GM21515 (cell line): ENCODE results near the gene MMP2.

Source experiments
- ATAC-seq: cut with Tn5 transposase; IDR thresholded peaks from one replicate; pipeline ENCODE4 v1.9.1; 2021; ENCODE audit not compliant: unreplicated experiment

MMP2 gene

DNA sequence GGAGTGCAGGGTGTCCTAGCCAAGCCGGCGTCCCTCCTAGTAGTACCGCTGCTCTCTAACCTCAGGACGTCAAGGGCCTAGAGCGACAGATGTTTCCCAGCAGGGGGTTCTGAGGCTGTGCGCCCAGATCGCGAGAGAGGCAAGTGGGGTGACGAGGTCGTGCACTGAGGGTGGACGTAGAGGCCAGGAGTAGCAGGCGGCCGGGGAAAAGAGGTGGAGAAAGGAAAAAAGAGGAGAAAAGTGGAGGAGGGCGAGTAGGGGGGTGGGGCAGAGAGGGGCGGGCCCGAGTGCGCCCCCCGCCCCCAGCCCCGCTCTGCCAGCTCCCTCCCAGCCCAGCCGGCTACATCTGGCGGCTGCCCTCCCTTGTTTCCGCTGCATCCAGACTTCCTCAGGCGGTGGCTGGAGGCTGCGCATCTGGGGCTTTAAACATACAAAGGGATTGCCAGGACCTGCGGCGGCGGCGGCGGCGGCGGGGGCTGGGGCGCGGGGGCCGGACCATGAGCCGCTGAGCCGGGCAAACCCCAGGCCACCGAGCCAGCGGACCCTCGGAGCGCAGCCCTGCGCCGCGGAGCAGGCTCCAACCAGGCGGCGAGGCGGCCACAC lies at the start of gene MMP2:
TSS of gene MMP2 (plus strand) at position 372 of the 603 bp plus-strand sequence. CDS start 282 bp downstream, outside the sequence.
- ATAC-seq = no peak

DNA sequence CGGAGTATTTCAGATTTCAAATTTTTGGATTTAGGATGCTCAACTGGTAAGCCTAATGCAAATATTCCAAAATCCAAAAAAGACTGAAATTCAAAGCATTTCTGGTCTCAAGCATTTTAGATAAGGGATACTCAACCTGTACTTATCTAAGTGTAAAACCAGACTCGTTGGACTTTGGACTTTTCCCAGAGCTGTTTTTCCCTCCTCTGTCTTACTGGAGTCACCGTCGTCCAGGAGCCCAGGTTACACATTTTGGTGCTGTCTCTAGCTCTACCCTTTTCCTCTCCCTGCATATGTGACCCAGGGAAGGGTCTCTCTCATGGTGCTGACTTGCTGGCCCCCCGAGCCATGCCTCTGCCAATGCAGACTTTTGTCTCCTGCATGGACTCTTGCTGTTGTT lies 46.0 kb upstream of the MMP2 start:
- ATAC-seq = no peak

DNA sequence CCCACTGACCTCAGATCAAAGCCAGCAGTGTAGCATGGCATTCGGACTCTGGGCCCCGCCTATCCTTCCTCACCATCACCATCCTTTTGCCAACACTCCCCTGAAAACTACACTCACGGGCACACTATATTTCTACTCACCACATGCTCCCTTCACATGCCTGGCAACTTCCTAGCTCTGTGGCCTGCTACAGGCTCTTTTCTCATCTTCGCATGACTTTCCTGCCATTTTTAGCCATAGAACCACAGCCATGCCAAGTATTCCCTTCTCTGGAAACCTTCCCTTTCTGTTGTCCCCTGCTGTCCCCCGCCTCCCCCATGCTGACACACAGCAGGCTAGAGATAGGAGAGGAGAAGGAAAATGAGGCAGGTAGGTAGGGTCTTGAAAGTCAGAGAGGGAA lies 45.5 kb upstream of the MMP2 start:
- ATAC-seq = no peak

DNA sequence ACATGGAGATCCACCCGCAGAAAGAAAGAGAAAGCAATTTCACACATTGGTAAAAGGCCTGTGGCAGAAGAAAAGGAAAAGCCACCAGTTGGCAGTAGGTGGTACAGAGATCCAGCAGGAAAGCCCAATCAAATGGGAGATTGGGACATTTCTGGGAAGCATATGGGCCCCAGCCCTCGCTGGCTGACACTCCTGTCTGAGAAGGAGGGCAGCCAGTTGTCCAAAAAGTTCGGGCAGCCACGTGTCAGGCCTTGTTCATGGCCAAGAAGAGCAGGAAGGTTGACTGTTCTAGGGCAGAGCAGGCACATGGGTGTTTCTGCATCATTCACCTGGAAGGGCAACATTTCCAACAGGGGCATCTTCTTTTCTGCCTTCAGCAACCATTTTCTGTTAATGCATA lies 45.0 kb upstream of the MMP2 start:
- ATAC-seq = no peak

DNA sequence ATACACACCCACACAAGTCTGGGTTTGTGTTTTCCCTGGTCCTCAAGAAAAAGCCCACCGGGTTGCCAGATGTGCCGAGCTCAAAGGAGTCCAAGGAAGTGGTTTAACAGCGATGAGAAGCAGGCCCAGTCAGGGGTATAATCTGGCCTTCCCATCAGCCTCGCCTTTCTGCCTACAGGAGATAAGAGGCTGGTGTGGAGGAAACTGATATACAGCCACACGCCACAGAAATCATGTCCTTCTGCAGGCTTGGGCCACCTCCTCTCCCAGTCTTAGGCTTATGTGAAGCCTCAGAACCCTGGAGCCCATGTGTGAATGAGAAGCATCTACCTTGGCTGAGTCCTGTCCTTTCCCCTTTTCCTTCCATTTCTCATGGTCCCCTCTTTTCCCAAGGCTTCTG lies 43.6 kb upstream of the MMP2 start:
- ATAC-seq = no peak

DNA sequence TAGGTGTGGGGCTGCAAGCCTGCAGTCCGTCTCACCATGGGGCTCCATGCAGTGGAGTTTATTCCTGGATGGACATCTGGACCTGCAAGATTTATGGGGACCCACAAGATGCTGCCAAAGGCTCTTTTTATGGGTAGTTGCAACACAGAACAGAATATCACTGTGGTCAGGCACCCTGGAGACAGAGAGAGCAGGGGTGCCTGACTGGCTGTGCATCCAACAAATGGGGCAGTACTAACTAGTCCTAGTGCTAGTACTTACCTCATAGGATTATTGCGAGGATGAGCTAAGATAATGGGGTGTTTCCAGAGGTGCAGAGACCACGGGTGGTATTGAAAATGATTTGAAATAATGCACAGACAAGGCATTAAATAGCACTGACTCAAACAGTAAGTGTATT lies 42.4 kb upstream of the MMP2 start:
- no peak for ATAC-seq

DNA sequence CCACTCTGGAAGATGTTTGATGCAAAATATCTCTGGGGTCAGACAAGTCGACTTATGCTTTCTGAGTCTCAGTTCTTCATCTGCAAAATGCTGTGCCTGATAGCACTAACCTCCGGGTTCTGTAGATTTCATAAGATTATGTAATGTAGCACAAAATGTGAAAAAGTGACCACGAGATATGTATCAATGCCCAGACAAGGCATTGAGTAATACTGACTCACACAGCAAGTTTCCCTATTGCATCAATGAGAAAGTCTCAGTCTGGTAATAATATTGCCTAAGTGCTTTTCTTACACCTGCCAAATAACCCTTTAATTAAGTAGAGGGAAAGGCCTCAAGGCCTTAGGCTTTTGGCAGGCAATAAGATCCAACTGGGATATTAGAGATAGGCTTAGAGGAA lies 41.4 kb upstream of the MMP2 start:
- ATAC-seq = no peak

DNA sequence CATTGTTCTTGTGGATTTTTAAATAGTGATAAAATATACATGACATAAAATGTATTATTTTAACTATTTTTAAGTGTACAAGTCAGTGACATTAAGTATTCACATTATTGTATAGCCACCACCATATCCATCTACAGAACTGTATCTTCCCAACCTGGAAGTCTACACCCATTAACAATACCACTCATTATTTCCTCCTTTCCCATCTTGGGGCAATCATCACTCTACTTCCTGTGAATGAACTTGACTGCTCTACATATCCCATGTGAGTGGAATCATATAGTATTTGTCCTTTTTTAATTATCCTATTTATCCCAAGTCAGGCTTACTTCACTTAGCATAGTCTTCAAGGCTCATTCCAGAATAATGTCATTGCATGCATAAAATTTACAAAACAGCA lies 40.7 kb upstream of the MMP2 start:
- no peak for ATAC-seq

DNA sequence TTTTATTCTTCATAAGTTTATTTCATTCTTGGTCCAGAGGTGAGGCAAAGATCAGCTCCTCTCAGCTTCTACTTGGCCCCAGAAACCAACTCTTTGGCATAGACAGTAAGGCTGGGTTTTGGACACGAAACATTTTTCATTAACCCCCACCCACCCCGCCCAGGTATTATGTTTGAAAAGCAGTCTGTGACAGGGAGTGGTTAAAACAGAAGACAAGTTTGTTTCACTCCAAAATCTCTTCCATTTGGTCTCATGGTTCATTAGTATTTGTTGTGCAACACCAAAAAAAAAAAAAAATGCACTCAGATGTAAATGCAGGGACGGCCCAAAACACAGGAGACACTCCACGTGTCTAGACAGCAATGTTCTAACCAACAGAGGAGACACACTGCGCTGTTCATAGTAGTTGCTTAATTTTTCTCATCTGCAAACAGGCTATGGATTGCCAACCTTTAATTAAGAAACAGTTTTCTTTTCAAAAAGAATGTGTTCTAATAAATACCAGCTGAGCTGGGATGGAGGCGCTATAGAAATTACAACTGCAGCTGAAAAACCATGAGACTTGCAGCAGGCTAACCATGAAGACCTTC lies 39.8 kb upstream of the MMP2 start:
- ATAC-seq = no peak

DNA sequence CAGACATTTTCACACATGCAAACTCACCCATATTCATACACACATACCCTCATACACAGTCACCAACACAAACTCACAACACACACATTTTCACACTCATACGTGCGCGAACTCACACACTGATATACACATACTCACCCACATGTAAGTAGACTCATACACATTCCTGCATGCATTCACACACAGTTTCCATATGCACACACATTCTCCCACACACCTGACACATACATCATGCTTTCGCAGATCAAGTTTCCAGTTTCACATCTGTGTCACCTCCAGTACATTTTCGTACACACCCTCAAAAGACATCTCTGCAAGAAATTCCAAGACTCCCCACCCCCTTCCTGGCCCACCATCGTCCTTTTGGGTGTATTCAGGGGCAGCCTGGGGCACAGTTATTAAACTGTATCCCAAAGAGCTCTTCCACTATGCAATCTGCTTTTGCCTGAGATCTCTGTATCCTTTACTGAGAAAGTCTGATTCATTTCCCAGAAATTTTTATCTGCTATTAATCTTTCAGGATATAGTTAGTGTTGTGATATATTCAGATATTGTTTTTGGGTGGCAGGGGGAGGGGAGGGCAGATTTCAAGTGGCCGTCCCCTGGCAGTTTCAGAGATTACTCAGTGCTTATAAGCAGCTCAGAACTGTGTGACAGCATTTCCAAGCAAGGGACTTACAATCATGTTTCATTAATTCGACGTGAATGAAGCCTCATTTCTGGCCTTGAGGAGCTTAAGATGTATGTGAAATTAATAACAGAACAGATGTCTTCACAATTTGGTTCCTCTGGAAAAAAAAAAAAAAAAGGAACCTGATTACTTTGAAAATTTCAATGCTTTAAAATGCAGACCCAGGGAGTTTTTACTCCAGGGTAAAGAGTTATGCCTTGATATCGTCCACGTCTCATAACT lies 35.3 kb upstream of the MMP2 start:
- ATAC-seq = no peak

DNA sequence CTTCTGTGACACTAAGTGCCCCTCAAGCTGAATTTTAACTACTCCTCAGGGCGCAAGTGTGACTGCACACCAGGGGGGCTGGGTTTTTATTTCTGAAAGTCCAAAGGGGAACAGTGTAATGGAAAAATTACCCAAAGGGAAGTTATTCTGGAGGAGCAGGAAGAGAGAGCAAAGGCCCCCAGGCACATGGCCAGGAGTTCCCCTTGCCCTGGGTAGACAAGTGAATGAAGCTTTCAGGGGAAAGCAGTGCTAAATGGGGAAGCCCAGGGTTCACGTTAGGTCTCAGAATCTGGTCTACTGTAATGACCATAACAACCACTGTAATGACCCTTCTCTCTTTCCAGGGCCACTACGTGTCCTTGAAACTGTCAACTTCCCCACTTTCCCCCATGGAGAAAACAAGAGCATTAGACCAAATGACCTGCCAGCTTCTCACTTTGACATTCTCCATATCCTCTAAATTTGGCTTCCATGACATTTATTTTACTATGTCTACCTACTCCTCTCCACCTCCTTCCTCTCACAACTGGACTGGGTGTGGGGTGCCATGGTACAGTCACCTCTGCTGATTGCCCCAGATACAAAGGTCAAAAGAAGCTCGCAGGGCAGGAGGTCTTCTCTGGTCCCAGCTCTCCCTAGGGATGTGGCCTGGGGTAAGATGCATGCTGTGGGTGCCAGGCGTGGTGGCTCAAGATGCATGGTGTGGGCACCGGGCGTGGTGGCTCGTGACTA lies 34.1 kb upstream of the MMP2 start:
- no peak for ATAC-seq

DNA sequence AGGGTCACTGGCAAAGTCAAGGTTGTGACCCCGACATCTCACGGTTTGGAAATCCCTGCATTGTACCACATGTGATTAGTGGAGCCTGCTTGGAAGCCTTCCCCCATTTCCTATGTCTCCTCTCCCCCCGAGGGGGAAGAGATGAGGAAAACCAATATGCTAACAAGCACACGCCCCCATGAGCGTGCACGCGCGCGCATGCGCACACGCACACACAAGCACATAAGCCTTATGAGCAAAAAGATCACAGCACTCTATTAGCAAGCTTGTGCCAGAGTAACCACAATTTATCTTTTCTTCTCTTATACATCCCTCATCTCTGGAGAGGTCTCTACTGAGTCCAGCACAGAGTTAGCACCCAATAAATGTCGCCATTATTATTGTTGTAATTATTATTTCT lies 31.8 kb upstream of the MMP2 start:
- ATAC-seq = no peak

DNA sequence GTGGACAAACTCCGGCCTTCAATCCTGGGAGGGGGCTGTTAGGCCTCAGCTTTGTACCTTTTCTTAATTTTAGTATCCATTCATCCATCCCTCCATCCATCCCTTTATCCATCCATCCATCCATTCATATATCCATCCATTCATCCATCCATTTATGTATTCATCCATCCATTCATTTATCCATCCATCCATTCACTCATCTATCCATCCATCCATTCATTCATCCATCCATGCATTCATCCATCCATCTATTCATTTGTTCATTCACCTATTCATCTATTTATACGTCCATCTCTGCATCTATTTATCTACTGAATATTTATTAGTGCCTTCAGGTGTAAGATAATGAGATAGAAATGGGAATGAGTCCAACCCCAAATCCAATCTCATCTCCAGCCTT lies 26.0 kb upstream of the MMP2 start:
- no peak for ATAC-seq

DNA sequence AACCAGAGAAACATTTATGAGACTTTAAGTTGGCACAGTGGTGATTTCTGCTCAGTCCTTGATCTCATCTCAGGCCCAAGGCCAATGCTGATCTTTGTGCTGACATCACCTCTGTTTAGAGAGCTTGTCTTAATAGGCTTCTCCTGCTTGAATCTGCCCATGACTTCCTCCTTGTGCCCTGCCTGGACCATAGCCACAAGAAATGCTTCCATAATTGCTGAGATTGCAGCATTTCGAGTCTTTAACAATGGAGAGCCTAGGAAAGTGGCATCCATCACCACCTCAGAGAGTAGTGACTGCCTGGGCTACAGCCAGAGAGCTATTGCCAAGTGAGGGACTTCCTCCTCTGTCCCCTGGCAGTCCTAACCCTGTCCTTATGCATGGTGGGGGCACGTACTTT lies 25.1 kb upstream of the MMP2 start:
- ATAC-seq = no peak

DNA sequence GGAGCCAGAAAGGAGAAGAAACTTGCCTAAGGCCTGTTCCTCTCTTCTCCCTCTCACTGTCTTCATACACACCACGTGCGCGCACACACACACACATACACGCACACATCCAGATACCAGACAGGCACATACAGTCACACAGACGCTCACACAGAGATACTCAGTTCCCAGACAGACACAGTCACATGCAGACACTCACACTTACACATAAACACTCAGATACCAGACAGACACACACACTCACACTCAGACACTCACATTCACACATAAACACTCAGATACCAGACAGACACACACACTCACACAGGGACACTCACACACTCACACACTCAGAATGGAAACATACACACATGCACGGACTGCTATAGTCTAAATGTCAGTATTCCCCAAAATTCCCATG lies 24.1 kb upstream of the MMP2 start:
- no peak for ATAC-seq

DNA sequence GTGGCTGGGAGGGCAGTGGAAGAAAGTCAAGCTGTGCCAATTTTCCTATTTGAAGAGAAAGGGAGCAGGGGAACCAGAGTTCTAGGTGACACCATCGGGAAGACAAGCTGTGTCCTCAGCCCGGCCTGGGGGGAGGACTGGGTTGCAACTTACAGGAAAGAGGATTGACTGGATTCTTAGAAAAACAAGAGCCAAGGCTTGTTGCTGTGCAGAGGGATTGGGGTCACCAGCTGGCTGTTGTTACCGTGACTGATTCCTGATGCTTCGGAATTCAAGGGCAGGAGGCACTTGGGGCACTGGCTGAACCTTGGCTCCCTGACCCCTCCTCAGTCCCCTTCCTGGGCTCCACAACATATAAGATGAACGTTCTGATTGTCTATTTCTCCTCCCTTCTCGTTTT lies 16.8 kb upstream of the MMP2 start:
- ATAC-seq = no peak

DNA sequence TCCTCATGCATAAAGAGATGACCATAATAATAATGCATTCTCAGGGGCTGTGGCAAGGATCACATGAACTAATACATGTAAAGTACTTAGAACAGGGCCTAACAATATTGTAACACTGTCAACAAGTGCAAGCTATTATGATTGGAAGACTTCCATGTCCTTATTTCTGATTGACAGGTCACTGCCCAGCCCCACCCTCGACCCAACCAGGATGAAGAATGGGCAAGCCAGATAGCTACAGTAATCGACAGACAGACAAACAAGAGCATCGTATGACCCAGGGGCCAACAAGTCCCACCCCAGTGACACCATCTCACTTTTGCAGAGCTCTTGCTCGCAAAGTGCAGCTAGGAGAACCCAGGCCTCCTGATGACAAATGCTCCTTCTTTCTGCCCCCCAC lies 14.6 kb upstream of the MMP2 start:
- ATAC-seq = no peak

DNA sequence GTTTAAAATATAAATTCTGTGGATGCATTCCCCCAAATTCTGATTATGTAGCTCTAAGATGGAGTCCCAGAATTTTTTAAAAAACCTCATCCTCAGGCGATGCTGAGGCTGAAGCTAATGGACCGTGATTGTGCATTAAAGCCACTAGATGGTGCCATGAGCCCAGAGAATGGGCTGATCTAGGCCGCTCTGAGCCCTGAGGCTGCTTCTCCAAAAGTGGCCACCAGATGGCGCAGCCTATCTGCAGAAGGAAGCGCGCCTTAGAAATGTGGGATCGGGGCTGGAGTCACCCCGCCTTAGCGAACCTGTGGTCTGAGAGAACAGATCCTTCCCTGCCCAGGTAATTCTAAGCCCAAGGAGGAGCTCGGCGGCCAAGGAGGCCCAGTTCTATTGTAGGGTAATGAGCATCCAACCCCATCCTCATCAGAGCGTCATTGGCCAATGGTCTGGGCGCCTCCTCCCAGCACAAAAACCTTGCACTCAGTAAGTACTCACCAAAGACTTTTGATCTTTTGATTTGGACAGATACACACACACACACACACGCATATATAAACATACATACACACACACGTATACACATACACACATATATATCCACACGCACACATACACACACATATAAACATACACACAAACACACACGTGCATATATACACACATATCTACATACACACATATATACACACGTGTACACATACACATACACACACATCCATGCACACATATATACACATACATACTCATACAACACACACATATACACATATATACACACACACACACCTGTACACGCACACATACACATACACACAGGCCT lies 13.7 kb upstream of the MMP2 start:
- peak; percentile 95 for ATAC-seq

DNA sequence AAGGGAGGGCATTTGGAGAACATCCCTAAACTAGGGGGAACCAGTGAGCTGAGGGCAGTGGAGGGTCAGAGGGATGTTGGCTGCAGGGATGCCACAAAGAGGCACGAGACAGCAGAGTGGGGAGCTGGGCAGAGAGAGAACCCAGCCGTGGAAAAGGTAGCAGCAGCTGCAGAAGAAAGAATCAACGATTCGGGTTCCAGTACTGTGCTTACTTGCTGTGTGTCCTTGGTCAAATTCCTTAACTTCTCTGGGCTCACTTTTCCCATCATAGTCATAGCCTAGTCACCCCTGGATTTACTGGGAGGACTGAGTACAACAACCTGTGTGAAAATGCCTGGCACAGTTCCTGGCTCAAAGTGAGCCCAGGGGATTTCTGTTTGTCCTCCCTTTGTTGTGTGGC lies 12.8 kb upstream of the MMP2 start:
- no peak for ATAC-seq

DNA sequence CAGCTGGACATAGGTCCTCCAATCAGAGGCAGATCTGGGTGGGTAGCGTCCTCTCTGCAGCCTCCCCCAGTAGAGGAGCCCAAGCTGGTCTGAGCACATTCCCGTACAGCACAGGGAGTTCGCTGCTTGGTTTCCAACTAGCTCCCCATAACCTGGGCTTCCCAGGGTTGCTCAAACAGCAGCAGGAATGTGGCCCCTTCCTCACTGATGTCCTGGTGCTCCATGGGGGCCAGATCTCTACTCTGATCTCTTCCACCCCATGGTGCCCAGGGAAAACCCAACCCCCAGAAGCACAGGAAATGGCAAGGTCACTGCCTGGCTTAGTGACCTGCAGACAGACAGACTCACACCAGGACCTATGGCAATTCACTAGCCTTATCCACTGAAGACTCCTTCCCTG lies 11.1 kb upstream of the MMP2 start:
- ATAC-seq = no peak
